GM10248 (cell line): ENCODE results near the gene LINS1.

Experiments used
- CTCF ChIA-PET: fragments of 300-600 bp; sonication (Branson Sonifier 250); formaldehyde crosslinking; extraction: SDS; loops from one replicate; lab custom pipeline; 2021; ENCODE audit warnings: antibody characterized with exemption; lab: Yijun Ruan, JAX
- POLR2A ChIA-PET: fragments of 350-650 bp; sonication (Branson Sonifier 250); formaldehyde crosslinking; extraction: SDS; loops from one replicate; lab custom pipeline; 2020; ENCODE audit warnings: antibody characterized with exemption; lab: Yijun Ruan, JAX
- DNase-seq: peaks from one replicate; pipeline ENCODE4 v3.0.0; 2012; ENCODE audit errors: extremely low spot score
- TF ChIP-seq, protein P1 (sequence below): IDR thresholded peaks from 2 replicates; pipeline ENCODE4 v1.5.1; 2012; ENCODE audit warnings: mild to moderate bottlenecking, low read depth; ENCODE audit errors: extremely low read depth, missing control alignments, control extremely low read depth

Gene LINS1

DNA sequence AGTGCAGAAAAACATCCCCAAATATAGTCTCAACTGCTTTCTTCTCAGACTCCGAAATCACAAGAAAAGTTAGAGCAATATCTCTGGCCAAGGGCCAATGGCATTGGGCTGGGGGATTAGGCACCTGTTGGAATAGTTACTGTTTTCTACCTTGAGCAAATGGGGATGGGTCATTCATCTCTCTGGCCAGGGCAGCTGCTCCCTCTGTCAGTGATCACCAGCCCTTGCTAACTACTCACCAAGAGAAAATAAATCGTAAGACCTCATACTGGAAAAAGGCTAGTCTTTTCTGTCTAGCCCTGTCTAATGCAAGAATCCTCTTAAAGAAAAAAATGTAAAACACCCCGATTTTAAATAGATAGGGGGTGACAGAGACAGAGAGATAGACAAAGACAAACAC, 84.1 kb downstream of the LINS1 start:
- DNase-seq: no peak
- TF ChIP-seq, protein P1, sequence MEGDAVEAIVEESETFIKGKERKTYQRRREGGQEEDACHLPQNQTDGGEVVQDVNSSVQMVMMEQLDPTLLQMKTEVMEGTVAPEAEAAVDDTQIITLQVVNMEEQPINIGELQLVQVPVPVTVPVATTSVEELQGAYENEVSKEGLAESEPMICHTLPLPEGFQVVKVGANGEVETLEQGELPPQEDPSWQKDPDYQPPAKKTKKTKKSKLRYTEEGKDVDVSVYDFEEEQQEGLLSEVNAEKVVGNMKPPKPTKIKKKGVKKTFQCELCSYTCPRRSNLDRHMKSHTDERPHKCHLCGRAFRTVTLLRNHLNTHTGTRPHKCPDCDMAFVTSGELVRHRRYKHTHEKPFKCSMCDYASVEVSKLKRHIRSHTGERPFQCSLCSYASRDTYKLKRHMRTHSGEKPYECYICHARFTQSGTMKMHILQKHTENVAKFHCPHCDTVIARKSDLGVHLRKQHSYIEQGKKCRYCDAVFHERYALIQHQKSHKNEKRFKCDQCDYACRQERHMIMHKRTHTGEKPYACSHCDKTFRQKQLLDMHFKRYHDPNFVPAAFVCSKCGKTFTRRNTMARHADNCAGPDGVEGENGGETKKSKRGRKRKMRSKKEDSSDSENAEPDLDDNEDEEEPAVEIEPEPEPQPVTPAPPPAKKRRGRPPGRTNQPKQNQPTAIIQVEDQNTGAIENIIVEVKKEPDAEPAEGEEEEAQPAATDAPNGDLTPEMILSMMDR: no peak
- POLR2A ChIA-PET: no interaction called here
- CTCF ChIA-PET: no interaction called here
